VCaP (cell line): ENCODE data around the gene RNASEL.

Source experiments
- H3K27ac ChIP-seq: fragments of 450-650 bp; 2 replicates; pipeline ENCODE4 v1.5.1; 2017
- CTCF ChIP-seq: fragments of 450-650 bp; conservative IDR thresholded peaks from 2 replicates; pipeline ENCODE4 v1.5.1; 2017; ENCODE audit warnings: mild to moderate bottlenecking, moderate library complexity

Gene RNASEL

GRCh38 chr1:182626527-182626926 lies 37.5 kb upstream of the RNASEL start:
- TF ChIP-seq CTCF: no peak
- H3K27ac ChIP-seq: no peak overlapping the region

DNA sequence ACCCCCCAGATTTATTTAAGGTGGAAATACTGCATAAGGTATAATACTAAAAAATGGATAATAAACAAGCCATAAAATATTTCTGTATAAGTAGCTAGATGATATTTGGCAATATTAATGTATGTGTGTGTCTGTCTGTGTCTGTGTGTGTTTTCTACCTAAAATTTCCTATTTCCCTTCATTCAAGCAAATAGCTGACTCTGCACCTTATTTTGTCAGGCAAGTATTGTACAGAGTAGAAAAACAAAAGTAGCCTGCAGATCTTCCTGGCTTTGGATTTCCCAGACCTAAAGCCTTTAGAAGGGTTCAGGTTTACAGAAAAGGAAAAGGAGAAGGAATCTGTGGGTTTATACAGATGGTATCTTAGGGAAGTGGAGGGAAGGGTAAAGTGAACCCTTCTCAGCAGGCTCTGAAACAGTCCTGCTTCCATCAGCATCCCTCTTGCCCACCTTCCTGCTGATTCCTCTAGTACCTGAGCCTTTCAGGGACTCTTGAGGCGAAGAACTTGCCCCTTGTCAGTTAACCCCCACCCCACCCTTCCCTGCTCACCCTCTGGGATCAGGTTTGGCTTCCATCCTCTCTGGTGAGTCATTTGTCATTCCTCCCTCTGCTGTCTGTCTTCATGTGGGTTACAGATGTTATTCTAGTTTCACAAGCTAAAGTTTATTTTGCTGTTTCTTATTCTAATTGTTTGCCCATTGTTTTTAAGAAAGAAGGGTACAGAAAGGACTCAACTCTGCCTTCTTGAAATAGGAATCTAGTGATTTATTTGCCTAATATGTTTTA lies 36.9 kb upstream of the RNASEL start:
- no peak for TF ChIP-seq CTCF
- H3K27ac ChIP-seq: no peak overlapping the region

DNA sequence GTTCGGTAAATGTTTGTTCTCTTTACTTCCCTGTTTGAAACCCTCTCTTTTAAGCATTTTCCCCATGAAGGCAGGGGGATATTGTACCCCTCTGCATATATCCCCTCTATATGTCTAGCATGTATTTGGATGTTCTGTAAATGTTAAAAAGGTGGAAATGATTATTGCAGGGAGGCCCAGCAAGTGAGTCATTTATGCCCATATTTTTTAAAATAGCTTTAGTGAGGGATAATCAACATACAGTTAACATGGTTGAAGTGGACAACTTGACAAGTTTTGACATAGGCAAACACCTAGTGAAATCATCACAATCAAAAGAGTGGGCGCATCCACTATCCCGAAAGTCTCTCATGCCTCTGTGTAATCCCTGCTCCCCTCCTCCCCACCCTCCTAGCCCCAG lies 36.0 kb upstream of the RNASEL start:
- TF ChIP-seq CTCF: no peak
- H3K27ac ChIP-seq: no peak overlapping the region

GRCh38 chr1:182624577-182624976 lies 35.5 kb upstream of the RNASEL start:
- no peak overlapping the region for H3K27ac ChIP-seq
- TF ChIP-seq CTCF: no peak

DNA sequence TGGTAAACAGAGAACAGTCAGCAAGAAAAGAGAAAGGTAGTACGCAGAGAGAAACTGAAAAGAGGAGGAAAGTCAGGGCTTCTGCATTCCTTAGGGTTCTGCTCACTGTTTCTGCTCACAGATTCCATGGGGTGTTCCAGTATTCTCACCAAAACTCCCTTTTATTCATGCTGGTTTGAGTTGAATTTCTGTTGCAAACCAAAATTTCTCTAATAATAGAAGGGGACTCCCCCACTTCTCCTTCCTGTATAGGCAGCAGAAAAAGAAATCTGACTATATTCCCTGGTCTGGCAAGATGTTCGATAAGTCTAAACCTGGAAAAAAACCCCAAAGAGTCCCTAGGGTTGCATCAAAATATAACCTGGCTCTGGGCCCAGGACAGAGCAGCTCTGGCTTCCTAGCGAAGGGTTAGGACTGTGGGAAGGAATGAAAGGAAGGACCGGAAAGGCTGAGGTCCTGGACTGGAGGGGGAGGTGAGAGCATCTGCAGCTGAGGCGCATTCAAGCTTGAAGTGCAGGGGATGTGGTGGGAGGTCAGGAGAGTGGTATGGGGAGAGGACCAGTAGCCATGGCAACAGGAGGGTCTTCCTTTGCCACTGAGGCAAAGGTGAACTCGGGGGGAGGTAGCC lies 34.0 kb upstream of the RNASEL start:
- no peak overlapping the region for H3K27ac ChIP-seq
- TF ChIP-seq CTCF: no peak

GRCh38 chr1:182621906-182622305 lies 32.9 kb upstream of the RNASEL start:
- TF ChIP-seq CTCF: no peak
- no peak overlapping the region for H3K27ac ChIP-seq

GRCh38 chr1:182620924-182621585 lies 32.0 kb upstream of the RNASEL start:
- no peak for TF ChIP-seq CTCF
- no peak overlapping the region for H3K27ac ChIP-seq
